ENCODE data around the gene MOV10L1.

MOV10L1 gene

GRCh38 chr22:50102946-50103345, 13.1 kb downstream of the MOV10L1 start:
- H3K27ac ChIP-seq = peak overlapping the region; percentile 20
- ChIA-PET POLR2A (ENCODE audit: low non-redundant PET) (no interaction called here), CTCF (no interaction called here)
- DNase-seq (ENCODE audit: low spot score) = peak; percentile 43
- TF ChIP-seq CTCF (conservative IDR thresholded peaks at IDR 0.05; ENCODE audit: low read depth) = no peak

GRCh38 chr22:50104141-50104544, 14.3 kb downstream of the MOV10L1 start:
- POLR2A ChIA-PET (ENCODE audit: low non-redundant PET) = no interaction called here
- no peak for DNase-seq (ENCODE audit: low spot score)
- no peak for TF ChIP-seq CTCF (conservative IDR thresholded peaks at IDR 0.05; ENCODE audit: low read depth)
- CTCF ChIA-PET = interaction anchor here (0.7 kb wide), 1 partner anchor 230 kb away, joined by 3 read pairs; no protein-coding TSS in a partner anchor
- no peak overlapping the region for H3K27ac ChIP-seq

- H3K27ac ChIP-seq = peak overlapping the region; percentile 49
- peak; percentile 36 for DNase-seq (ENCODE audit: low spot score)
- ChIA-PET CTCF (interaction anchor here (0.6 kb wide), 1 partner anchor 75 kb away, joined by 4 read pairs; no protein-coding TSS in a partner anchor), POLR2A (ENCODE audit: low non-redundant PET) (no interaction called here)
- no peak for TF ChIP-seq CTCF (conservative IDR thresholded peaks at IDR 0.05; ENCODE audit: low read depth)
Observed at GRCh38 chr22:50105208-50106100, 15.6 kb downstream of the MOV10L1 start.

- peak overlapping the region; percentile 9 for H3K27ac ChIP-seq
- DNase-seq (ENCODE audit: low spot score) = no peak
- no peak for TF ChIP-seq CTCF (conservative IDR thresholded peaks at IDR 0.05; ENCODE audit: low read depth)
- CTCF ChIA-PET = no interaction called here
- POLR2A ChIA-PET (ENCODE audit: low non-redundant PET) = no interaction called here
Observed at GRCh38 chr22:50107529-50107928, 17.7 kb downstream of the MOV10L1 start.

GRCh38 chr22:50111056-50111455, 21.2 kb downstream of the MOV10L1 start:
- H3K27ac ChIP-seq = no peak overlapping the region
- POLR2A ChIA-PET (ENCODE audit: low non-redundant PET) = no interaction called here
- no peak for DNase-seq (ENCODE audit: low spot score)
- TF ChIP-seq CTCF (conservative IDR thresholded peaks at IDR 0.05; ENCODE audit: low read depth) = no peak
- CTCF ChIA-PET = no interaction called here

- H3K27ac ChIP-seq = no peak overlapping the region
- ChIA-PET CTCF (no interaction called here), POLR2A (ENCODE audit: low non-redundant PET) (no interaction called here)
- DNase-seq (ENCODE audit: low spot score) = peak; percentile 6
- TF ChIP-seq CTCF (conservative IDR thresholded peaks at IDR 0.05; ENCODE audit: low read depth) = no peak
Observed at GRCh38 chr22:50112151-50113118, 22.6 kb downstream of the MOV10L1 start.

All from RWPE1 (cell line).